Mesenchymal stem cell (in vitro differentiated cells and primary cell): ENCODE measurements around the gene ALKAL2.
"Not testable (repeated sequence)": the region's sequence is repeated elsewhere in the genome, so short reads cannot be mapped to it uniquely, and the experiment has no call there.

Experiments
- DNase-seq: peaks from one replicate; pipeline ENCODE4 v3.0.0-alpha.2; 2013
- H2AFZ ChIP-seq: one replicate; pipeline ENCODE4 v1.6.1; 2013; ENCODE audit warnings: low read depth, mild to moderate bottlenecking, control low read depth, inconsistent platforms, low read length, moderate library complexity
- H2AK5ac ChIP-seq: 2 replicates; pipeline ENCODE4 v1.6.1; 2013; ENCODE audit warnings: low read length, moderate library complexity, mild to moderate bottlenecking, inconsistent platforms; ENCODE audit not compliant: severe bottlenecking
- H2BK120ac ChIP-seq: one replicate; pipeline ENCODE4 v1.6.1; 2013; ENCODE audit warnings: low read depth, mild to moderate bottlenecking, inconsistent platforms, low read length, moderate library complexity
- H2BK12ac ChIP-seq, 2 experiments: one replicate each; pipeline ENCODE4 v1.6.1; 2013; ENCODE audit warnings: inconsistent platforms in 2 of 2, low read length in 2 of 2, mild to moderate bottlenecking in 2 of 2, moderate library complexity in 2 of 2, control low read depth in 1 of 2
- H2BK15ac ChIP-seq: one replicate; pipeline ENCODE4 v1.6.1; 2013; ENCODE audit warnings: mild to moderate bottlenecking, low read depth, inconsistent platforms; ENCODE audit not compliant: poor library complexity, severe bottlenecking
- H2BK5ac ChIP-seq: 2 replicates; pipeline ENCODE4 v1.6.1; 2013; ENCODE audit warnings: low read depth, mild to moderate bottlenecking, low read length, control low read depth, inconsistent platforms; ENCODE audit not compliant: poor library complexity, severe bottlenecking
- H3K14ac ChIP-seq, 2 experiments: one replicate each; pipeline ENCODE4 v1.6.1; 2013; ENCODE audit warnings: inconsistent platforms in 2 of 2, low read length in 2 of 2, control low read depth in 1 of 2, mild to moderate bottlenecking in 1 of 2, moderate library complexity in 1 of 2
- H3K18ac ChIP-seq, 2 experiments: one replicate each; pipeline ENCODE4 v1.6.1; 2013; ENCODE audit warnings: inconsistent platforms in 2 of 2, low read length in 2 of 2, control low read depth in 1 of 2, low read depth in 1 of 2, mild to moderate bottlenecking in 1 of 2
- H3K23ac ChIP-seq, 2 experiments: one replicate each; pipeline ENCODE4 v1.6.1; 2013; ENCODE audit warnings: inconsistent platforms in 2 of 2, low read length in 2 of 2, mild to moderate bottlenecking in 2 of 2, moderate library complexity in 2 of 2, control low read depth in 1 of 2
- H3K27ac ChIP-seq: 2 replicates; pipeline ENCODE4 v1.5.1; 2013; ENCODE audit warnings: mild to moderate bottlenecking, moderate library complexity, low read length, control low read depth, inconsistent platforms; ENCODE audit not compliant: poor library complexity, severe bottlenecking
- H3K27me3 ChIP-seq, 2 experiments: 2 replicates each; pipeline versions ENCODE4 v1.6.1 to v1.7.0; 2013; ENCODE audit warnings: low read length in 2 of 2, mild to moderate bottlenecking in 2 of 2, moderate library complexity in 2 of 2, control low read depth in 1 of 2, inconsistent platforms in 1 of 2; ENCODE audit not compliant: control insufficient read depth in 1 of 2, insufficient read depth in 1 of 2
- H3K36me3 ChIP-seq, 2 experiments: 2 replicates each; pipeline versions ENCODE4 v1.6.1 to v1.7.0; 2013; ENCODE audit warnings: low read length in 2 of 2, control low read depth in 1 of 2, inconsistent platforms in 1 of 2, low read depth in 1 of 2, mild to moderate bottlenecking in 1 of 2; ENCODE audit not compliant: insufficient read depth in 2 of 2, control insufficient read depth in 1 of 2
- H3K4ac ChIP-seq, 2 experiments: one replicate each; pipeline ENCODE4 v1.6.1; 2013; ENCODE audit warnings: inconsistent platforms in 2 of 2, low read length in 2 of 2, mild to moderate bottlenecking in 2 of 2, moderate library complexity in 2 of 2, control low read depth in 1 of 2, low read depth in 1 of 2
- H3K4me1 ChIP-seq: 2 replicates; pipeline ENCODE4 v1.6.1; 2013; ENCODE audit warnings: low read depth, low read length, control low read depth; ENCODE audit not compliant: control insufficient read depth, insufficient read depth
- H3K4me2 ChIP-seq: 2 replicates; pipeline ENCODE4 v1.6.1; 2013; ENCODE audit warnings: low read length, mild to moderate bottlenecking, inconsistent platforms; ENCODE audit not compliant: poor library complexity, severe bottlenecking
- H3K4me3 ChIP-seq, 2 experiments: 2 replicates each; pipeline versions ENCODE4 v1.5.1 to v1.7.0; 2013; ENCODE audit warnings: low read length in 2 of 2, mild to moderate bottlenecking in 2 of 2, control low read depth in 1 of 2, low read depth in 1 of 2; ENCODE audit not compliant: insufficient read depth in 1 of 2
- H3K79me1 ChIP-seq: replicated peaks from 2 replicates; pipeline ENCODE4 v1.6.1; 2013; ENCODE audit warnings: mild to moderate bottlenecking, control low read depth, low read length, inconsistent platforms; ENCODE audit not compliant: poor library complexity, severe bottlenecking
- H3K9ac ChIP-seq: 2 replicates; pipeline ENCODE4 v1.7.0; 2013; ENCODE audit warnings: mild to moderate bottlenecking, low read length, moderate library complexity
- H3K9me3 ChIP-seq: 2 replicates; pipeline ENCODE4 v1.7.0; 2013; ENCODE audit warnings: mild to moderate bottlenecking, low read length; ENCODE audit not compliant: control insufficient read depth
- H4K8ac ChIP-seq: one replicate; pipeline ENCODE4 v1.6.1; 2013; ENCODE audit warnings: inconsistent platforms, mild to moderate bottlenecking, low read length, moderate library complexity
- H4K91ac ChIP-seq: one replicate; pipeline ENCODE4 v1.6.1; 2013; ENCODE audit warnings: mild to moderate bottlenecking, low read length, inconsistent platforms
- WGBS: methylation state at CpG from one replicate; pipeline ENCODE4 v1.1.7; 2013; ENCODE audit warnings: mixed read lengths; 5-methylcytosine and 5-hydroxymethylcytosine counted together

The ALKAL2 gene

DNA sequence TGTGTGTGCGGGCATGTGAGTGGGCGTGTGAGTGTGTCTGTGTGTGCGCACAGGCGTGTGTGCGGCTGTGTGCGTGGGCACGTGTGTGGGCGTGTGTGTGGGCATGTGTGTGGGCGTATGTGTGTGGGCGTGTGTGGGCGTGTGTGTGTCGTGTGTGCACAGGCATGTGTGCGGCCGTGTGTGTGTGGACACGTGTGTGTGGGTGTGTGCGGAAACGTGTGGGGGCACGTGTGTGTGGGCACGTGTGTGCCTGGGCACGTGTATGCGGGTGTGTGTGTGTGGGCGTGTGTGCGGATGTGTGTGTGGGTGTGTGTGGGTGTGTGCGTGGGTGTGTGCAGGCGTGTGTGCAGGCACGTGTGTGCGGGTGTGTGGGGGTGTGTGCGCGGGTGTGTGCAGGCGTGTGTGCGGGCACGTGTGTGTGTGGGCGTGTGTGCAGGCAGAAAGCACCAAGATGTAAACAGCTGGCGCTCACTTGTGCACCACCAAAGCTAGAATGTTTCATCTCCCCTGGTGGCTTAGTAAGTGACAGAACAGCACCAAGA is 31.2 kb upstream of the ALKAL2 start:
- Histone ChIP-seq H2BK5ac (no peak overlapping the region), H2BK120ac (no peak overlapping the region), H3K9ac (no peak overlapping the region), H3K4ac (peak overlapping the region in 1 of 2 experiments; percentile 40), H3K4me1 (peaks cover 23% of the 10 kb centered on the region), H3K4me2 (no peak overlapping the region), H3K23ac (no peak overlapping the region), H4K8ac (no peak overlapping the region), H3K36me3 (peaks cover 0 to 8% of the 10 kb centered on the region in 2 experiments), H3K18ac (no peak overlapping the region), H3K27ac (no peak overlapping the region), H3K4me3 (no peak overlapping the region), H3K27me3 (no peaks in the 10 kb centered on the region), H2BK15ac (no peak overlapping the region), H4K91ac (peak overlapping the region; percentile 64), H2AFZ (no peak overlapping the region), H2BK12ac (no peak overlapping the region), H2AK5ac (no peak overlapping the region), H3K79me1 (no peaks in the 10 kb centered on the region), H3K9me3 (no peaks in the 10 kb centered on the region), H3K14ac (no peak overlapping the region)
- DNase-seq: no peak
- 94% methylated on average over 34 of the region's 34 CpGs for WGBS

DNA sequence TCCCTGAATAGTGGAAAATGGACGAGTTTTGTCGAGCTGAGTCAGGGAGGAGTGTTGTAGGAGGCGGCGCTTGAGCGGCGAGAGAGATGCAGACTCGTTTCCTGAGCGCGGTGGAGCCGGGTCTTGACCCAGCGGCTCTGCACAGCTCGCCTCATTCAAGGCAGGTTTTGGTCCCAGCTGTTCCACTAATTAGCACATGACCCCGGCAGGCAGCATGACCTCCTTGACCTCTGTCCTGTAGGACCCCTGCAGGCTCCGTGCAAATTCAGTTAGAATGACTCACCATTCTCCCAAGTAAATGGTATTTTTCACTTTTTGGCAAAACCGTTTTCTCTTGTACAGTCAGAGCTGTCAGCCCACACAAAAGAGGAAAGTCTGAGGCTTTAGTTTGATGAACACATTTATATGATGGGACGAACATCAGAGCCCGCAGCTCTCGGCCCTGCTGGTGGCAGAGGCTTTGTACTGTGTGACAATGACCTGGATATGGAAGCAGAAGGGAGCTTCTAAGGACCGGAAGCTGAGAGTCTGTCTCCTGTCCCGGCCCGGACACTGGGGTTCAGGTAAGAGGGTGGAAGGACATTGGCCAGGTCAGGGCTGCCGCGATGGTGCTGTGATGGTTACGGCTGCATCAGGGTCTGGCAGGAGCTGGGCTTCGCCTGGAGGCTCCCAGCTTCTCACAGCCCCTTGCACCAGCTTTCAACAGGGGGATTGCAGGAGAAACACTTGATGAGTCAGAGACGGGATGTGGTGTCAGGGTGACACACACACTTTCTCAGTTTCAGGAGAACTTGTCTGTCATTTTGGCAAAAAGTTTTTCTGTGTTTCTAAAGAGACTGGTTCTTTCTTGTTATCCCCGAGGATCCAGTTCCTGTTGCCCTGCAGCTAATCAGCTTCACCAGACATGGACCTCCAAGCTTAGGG is 29.9 kb upstream of the ALKAL2 start:
- no peak overlapping the region for H3K23ac ChIP-seq
- 48% methylated on average over 26 of the region's 27 CpGs for WGBS
- H2AFZ ChIP-seq: peak overlapping the region; percentile 18
- H3K9me3 ChIP-seq: no peaks in the 10 kb centered on the region
- H3K4me3 ChIP-seq: peak overlapping the region in 1 of 2 experiments; percentile 28
- H3K9ac ChIP-seq: no peak overlapping the region
- DNase-seq: peak; percentile 30
- no peak overlapping the region for H3K4ac ChIP-seq
- H3K4me1 ChIP-seq: peaks cover 23% of the 10 kb centered on the region
- H3K27me3 ChIP-seq: no peaks in the 10 kb centered on the region
- H3K18ac ChIP-seq: no peak overlapping the region
- H2BK15ac ChIP-seq: no peak overlapping the region
- H3K4me2 ChIP-seq: peak overlapping the region; percentile 75
- no peak overlapping the region for H4K8ac ChIP-seq
- peak overlapping the region; percentile 76 for H3K27ac ChIP-seq
- peak overlapping the region; percentile 54 for H2BK120ac ChIP-seq
- H3K14ac ChIP-seq: no peak overlapping the region
- no peak overlapping the region for H2AK5ac ChIP-seq
- no peaks in the 10 kb centered on the region for H3K79me1 ChIP-seq
- no peak overlapping the region for H2BK5ac ChIP-seq
- no peak overlapping the region for H4K91ac ChIP-seq
- no peak overlapping the region for H2BK12ac ChIP-seq
- peaks cover 0 to 8% of the 10 kb centered on the region in 2 experiments for H3K36me3 ChIP-seq

DNA sequence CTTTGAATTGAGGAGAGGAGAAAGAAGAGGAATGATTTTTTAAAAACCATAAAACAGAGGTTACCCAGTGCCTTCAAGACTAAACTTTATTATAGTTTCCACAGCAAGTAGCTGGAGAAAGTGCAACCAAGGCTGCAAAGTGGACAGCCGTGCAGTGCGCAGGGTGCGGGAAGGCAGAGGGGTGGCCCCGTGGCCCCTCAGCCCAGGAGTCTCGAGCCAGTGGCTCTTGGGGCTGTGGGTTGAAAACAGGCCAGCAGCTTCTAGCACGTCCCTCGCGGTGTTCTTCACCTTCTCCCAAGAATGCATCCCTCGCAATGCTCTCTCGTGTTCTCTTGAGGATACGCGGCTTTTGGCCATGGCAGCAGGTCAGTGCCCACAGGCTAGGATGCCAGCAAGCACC is 28.5 kb upstream of the ALKAL2 start:
- Histone ChIP-seq H3K36me3 (peaks cover 0 to 8% of the 10 kb centered on the region in 2 experiments), H3K4me2 (no peak overlapping the region), H4K91ac (no peak overlapping the region), H2BK12ac (no peak overlapping the region), H3K9ac (no peak overlapping the region), H3K9me3 (no peaks in the 10 kb centered on the region), H3K27me3 (no peaks in the 10 kb centered on the region), H3K27ac (no peak overlapping the region), H4K8ac (no peak overlapping the region), H3K4ac (no peak overlapping the region), H3K18ac (no peak overlapping the region), H3K23ac (no peak overlapping the region), H2AK5ac (no peak overlapping the region), H3K4me3 (no peak overlapping the region), H3K79me1 (no peaks in the 10 kb centered on the region), H2BK5ac (no peak overlapping the region), H2BK15ac (no peak overlapping the region), H2BK120ac (no peak overlapping the region), H2AFZ (no peak overlapping the region), H3K14ac (no peak overlapping the region), H3K4me1 (peaks cover 23% of the 10 kb centered on the region)
- no peak for DNase-seq
- 91% methylated on average over 12 of the region's 12 CpGs for WGBS

DNA sequence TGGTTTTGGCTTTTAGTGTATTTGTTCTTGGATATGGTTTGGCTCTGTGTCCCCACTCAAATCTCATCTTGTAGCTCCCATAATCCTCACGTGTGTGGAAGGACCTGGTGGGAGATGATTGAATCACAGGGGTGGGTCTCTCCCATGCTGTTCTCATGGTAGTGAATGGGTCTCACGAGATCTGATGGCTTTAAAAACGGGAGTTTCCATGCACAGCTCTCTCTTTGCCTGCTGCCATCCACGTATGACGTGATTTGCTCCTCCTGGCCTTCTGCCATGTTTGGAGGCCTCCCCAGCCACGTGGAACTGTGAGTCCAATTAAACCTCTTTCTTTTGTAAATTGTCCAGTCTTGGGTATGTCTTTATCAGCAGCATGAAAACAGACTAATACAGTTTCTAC is 28.0 kb upstream of the ALKAL2 start:
- WGBS: 76% methylated on average over 5 of the region's 6 CpGs
- not testable (repeated sequence) for H3K4me3 ChIP-seq

More for the DNA sequence above, 28.0 kb upstream of the ALKAL2 start:
- H2BK12ac ChIP-seq, H4K8ac ChIP-seq, H3K18ac ChIP-seq, H3K23ac ChIP-seq, H3K14ac ChIP-seq, H3K27me3 ChIP-seq, H4K91ac ChIP-seq, H3K9me3 ChIP-seq, H3K27ac ChIP-seq, H2BK120ac ChIP-seq, H2BK15ac ChIP-seq, H3K9ac ChIP-seq, H3K4ac ChIP-seq, H2BK5ac ChIP-seq, H3K79me1 ChIP-seq, H2AFZ ChIP-seq, H3K4me2 ChIP-seq, H3K36me3 ChIP-seq, H2AK5ac ChIP-seq, DNase-seq: not testable (repeated sequence)
- H3K4me1 ChIP-seq: peaks cover 23% of the 10 kb centered on the region
